NOMO-1 treated with dmso at 0.1 percent for 144 hours (cell line): Measurements from ENCODE around the gene SAMD14.

ENCODE experiments used
- DNase-seq: peaks from one replicate; lab custom pipeline; 2025; ENCODE audit not compliant: unreplicated experiment; lab: John Stamatoyannopoulos, UW

SAMD14 gene

GRCh38 chr17:50097926-50098325 lies 32.0 kb downstream of the SAMD14 start:
- no peak for DNase-seq

- DNase-seq: no peak
These were observed 32.5 kb downstream of the SAMD14 start for GRCh38 chr17:50097455-50097854.

- DNase-seq: no peak
These were observed 33.2 kb downstream of the SAMD14 start for GRCh38 chr17:50096758-50097157.

- DNase-seq: no peak
These were observed 33.9 kb downstream of the SAMD14 start for GRCh38 chr17:50096092-50096491.

- no peak for DNase-seq
These were observed 34.3 kb downstream of the SAMD14 start for GRCh38 chr17:50095626-50096037.

GRCh38 chr17:50094753-50095619 lies 35.0 kb downstream of the SAMD14 start, which contains the start of gene PDK2:
Gene PDK2 (plus strand): TSS chr17:50095351. CDS start chr17:50095436, 85 bp downstream.
- peak; percentile 95 for DNase-seq

GRCh38 chr17:50094243-50094752 lies 35.7 kb downstream of the SAMD14 start:
- DNase-seq: peak; percentile 34

GRCh38 chr17:50093807-50094206 lies 36.2 kb downstream of the SAMD14 start:
- no peak for DNase-seq

GRCh38 chr17:50093246-50093645 lies 36.7 kb downstream of the SAMD14 start:
- no peak for DNase-seq

- DNase-seq: no peak
These were observed 38.1 kb downstream of the SAMD14 start for GRCh38 chr17:50091918-50092285.

GRCh38 chr17:50090971-50091917 lies 38.7 kb downstream of the SAMD14 start:
- DNase-seq: no peak

GRCh38 chr17:50090071-50090470 lies 39.9 kb downstream of the SAMD14 start:
- no peak for DNase-seq

GRCh38 chr17:50088952-50089825 lies 40.8 kb downstream of the SAMD14 start:
- DNase-seq: no peak

- DNase-seq: no peak
These were observed 42.0 kb downstream of the SAMD14 start for GRCh38 chr17:50087912-50088405.

- peak; percentile 32 for DNase-seq
These were observed 42.6 kb downstream of the SAMD14 start for GRCh38 chr17:50087246-50087911.

GRCh38 chr17:50081757-50082156 lies 48.2 kb downstream of the SAMD14 start:
- DNase-seq: no peak

- DNase-seq: no peak
These were observed 49.1 kb downstream of the SAMD14 start for GRCh38 chr17:50080827-50081226.

GRCh38 chr17:50080096-50080480 lies 49.9 kb downstream of the SAMD14 start:
- DNase-seq: no peak

- DNase-seq: no peak
These were observed 50.4 kb downstream of the SAMD14 start for GRCh38 chr17:50079334-50080095.
